RWPE2 (cell line): ENCODE data around the gene MUC5AC.

Source experiments
- ATAC-seq: fragments of 200-7000 bp; cut with Tn5 transposase; 3 replicates; pipeline ENCODE4 v1.9.1; 2021; ENCODE audit warnings: low read depth
- DNase-seq: peaks from one replicate; pipeline ENCODE4 v3.0.0-alpha.2; 2020; ENCODE audit warnings: low spot score
- H3K27ac ChIP-seq: fragments of 450-650 bp; 2 replicates; pipeline ENCODE4 v1.5.1; 2017; ENCODE audit warnings: mild to moderate bottlenecking; ENCODE audit not compliant: poor library complexity, severe bottlenecking
- H3K27me3 ChIP-seq: fragments of 250-450 bp; sonication (Bioruptor Pico); 2 replicates; pipeline ENCODE4 v1.5.1; 2021; ENCODE audit warnings: mild to moderate bottlenecking, moderate library complexity; ENCODE audit not compliant: insufficient read depth, poor library complexity, severe bottlenecking
- H3K36me3 ChIP-seq: fragments of 250-450 bp; sonication (Bioruptor Pico); 2 replicates; pipeline ENCODE4 v1.5.1; 2020; ENCODE audit warnings: low read depth, mild to moderate bottlenecking, moderate library complexity
- H3K4me1 ChIP-seq: fragments of 250-450 bp; sonication (Bioruptor Pico); 2 replicates; pipeline ENCODE4 v1.5.1; 2021; ENCODE audit warnings: mild to moderate bottlenecking, moderate library complexity; ENCODE audit not compliant: insufficient read depth, poor library complexity, severe bottlenecking
- H3K4me3 ChIP-seq: fragments of 250-450 bp; sonication (Bioruptor Pico); 2 replicates; pipeline ENCODE4 v1.5.1; 2021; ENCODE audit warnings: mild to moderate bottlenecking, moderate library complexity; ENCODE audit not compliant: severe bottlenecking
- H3K9me3 ChIP-seq: fragments of 250-450 bp; sonication (Bioruptor Pico); 2 replicates; pipeline ENCODE4 v1.5.1; 2021; ENCODE audit warnings: mild to moderate bottlenecking, moderate library complexity; ENCODE audit not compliant: severe bottlenecking
- TF ChIP-seq, protein P1 (sequence below): fragments of 450-650 bp; IDR thresholded peaks from one replicate; pipeline ENCODE4 v1.5.1; 2017; ENCODE audit warnings: mild to moderate bottlenecking, moderate library complexity; ENCODE audit not compliant: poor library complexity, severe bottlenecking

Gene MUC5AC

GRCh38 chr11:1230456-1231395, 73.0 kb downstream of the MUC5AC start:
- Histone ChIP-seq H3K4me3 (no peak overlapping the region), H3K9me3 (no peaks in the 10 kb centered on the region), H3K4me1 (no peaks in the 10 kb centered on the region), H3K27me3 (peaks cover 35% of the 10 kb centered on the region), H3K27ac (no peak overlapping the region), H3K36me3 (no peaks in the 10 kb centered on the region)
- ATAC-seq (peak; percentile 68), DNase-seq (peak; percentile 67)
- TF ChIP-seq, protein P1, sequence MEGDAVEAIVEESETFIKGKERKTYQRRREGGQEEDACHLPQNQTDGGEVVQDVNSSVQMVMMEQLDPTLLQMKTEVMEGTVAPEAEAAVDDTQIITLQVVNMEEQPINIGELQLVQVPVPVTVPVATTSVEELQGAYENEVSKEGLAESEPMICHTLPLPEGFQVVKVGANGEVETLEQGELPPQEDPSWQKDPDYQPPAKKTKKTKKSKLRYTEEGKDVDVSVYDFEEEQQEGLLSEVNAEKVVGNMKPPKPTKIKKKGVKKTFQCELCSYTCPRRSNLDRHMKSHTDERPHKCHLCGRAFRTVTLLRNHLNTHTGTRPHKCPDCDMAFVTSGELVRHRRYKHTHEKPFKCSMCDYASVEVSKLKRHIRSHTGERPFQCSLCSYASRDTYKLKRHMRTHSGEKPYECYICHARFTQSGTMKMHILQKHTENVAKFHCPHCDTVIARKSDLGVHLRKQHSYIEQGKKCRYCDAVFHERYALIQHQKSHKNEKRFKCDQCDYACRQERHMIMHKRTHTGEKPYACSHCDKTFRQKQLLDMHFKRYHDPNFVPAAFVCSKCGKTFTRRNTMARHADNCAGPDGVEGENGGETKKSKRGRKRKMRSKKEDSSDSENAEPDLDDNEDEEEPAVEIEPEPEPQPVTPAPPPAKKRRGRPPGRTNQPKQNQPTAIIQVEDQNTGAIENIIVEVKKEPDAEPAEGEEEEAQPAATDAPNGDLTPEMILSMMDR = peak; percentile 21

- Histone ChIP-seq H3K9me3 (no peaks in the 10 kb centered on the region), H3K4me3 (no peak overlapping the region), H3K27ac (no peak overlapping the region), H3K36me3 (no peaks in the 10 kb centered on the region), H3K4me1 (no peaks in the 10 kb centered on the region), H3K27me3 (peaks cover 35% of the 10 kb centered on the region)
- ATAC-seq = no peak
- peak; percentile 52 for DNase-seq
- TF ChIP-seq, protein P1 = no peak
Measured at GRCh38 chr11:1231396-1232020, 73.8 kb downstream of the MUC5AC start.

- Histone ChIP-seq H3K27me3 (peaks cover 35% of the 10 kb centered on the region), H3K4me1 (no peaks in the 10 kb centered on the region), H3K36me3 (no peaks in the 10 kb centered on the region), H3K9me3 (no peaks in the 10 kb centered on the region), H3K4me3 (no peak overlapping the region), H3K27ac (no peak overlapping the region)
- peak; percentile 64 for DNase-seq
- TF ChIP-seq, protein P1 = no peak
- no peak for ATAC-seq
Measured at GRCh38 chr11:1232021-1232882, 74.5 kb downstream of the MUC5AC start.

DNA sequence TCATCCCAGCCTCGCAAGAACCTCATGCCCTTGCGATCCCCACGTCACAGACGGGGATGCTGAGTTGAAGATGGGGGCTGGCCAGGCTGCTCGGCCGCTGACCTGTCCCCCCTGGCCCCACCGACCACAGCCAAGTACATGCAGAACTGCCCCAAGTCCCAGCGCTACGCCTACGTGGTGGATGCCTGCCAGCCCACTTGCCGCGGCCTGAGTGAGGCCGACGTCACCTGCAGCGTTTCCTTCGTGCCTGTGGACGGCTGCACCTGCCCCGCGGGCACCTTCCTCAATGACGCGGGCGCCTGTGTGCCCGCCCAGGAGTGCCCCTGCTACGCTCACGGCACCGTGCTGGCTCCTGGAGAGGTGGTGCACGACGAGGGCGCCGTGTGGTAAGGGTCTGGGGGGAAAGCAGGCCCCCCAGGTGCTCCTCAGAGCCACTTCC, 75.1 kb downstream of the MUC5AC start:
- no peaks in the 10 kb centered on the region for H3K36me3 ChIP-seq
- DNase-seq (peak; percentile 44), ATAC-seq (no peak)
- H3K4me3 ChIP-seq = no peak overlapping the region
- TF ChIP-seq, protein P1 = no peak
- H3K4me1 ChIP-seq = no peaks in the 10 kb centered on the region
- H3K27ac ChIP-seq = no peak overlapping the region
- H3K9me3 ChIP-seq = no peaks in the 10 kb centered on the region
- H3K27me3 ChIP-seq = peaks cover 35% of the 10 kb centered on the region
